Nephron (organoid): Measurements from ENCODE around the gene SLC2A11.

Source experiments
- H3K27ac Mint-ChIP-seq, 3 experiments: 2 replicates each; pipeline ENCODE4 v1.8.0; 2020; ENCODE audit warnings: mixed read lengths in 3 of 3, mild to moderate bottlenecking in 2 of 3, moderate library complexity in 1 of 3
- H3K27me3 Mint-ChIP-seq: 2 replicates; pipeline ENCODE4 v1.8.0; 2021; ENCODE audit warnings: low read depth, mild to moderate bottlenecking, moderate library complexity, mixed read lengths
- H3K36me3 Mint-ChIP-seq: 2 replicates; pipeline ENCODE4 v1.8.0; 2020; ENCODE audit warnings: low read depth, mixed read lengths
- H3K4me1 Mint-ChIP-seq: 2 replicates; pipeline ENCODE4 v1.8.0; 2020; ENCODE audit warnings: mixed read lengths
- H3K4me3 Mint-ChIP-seq, 3 experiments: 2 replicates each; pipeline ENCODE4 v1.8.0; 2020; ENCODE audit warnings: mild to moderate bottlenecking in 3 of 3, mixed read lengths in 3 of 3, moderate library complexity in 2 of 3
- H3K9me3 Mint-ChIP-seq: 2 replicates; pipeline ENCODE4 v1.8.0; 2020; ENCODE audit warnings: mixed read lengths
- TF ChIP-seq, protein P1 (sequence below), 3 experiments: fragments of 200-600 bp; sonication (generic); IDR thresholded peaks; one replicate each; pipeline ENCODE4 v1.5.0; 2021; ENCODE audit warnings: antibody characterized with exemption in 3 of 3; ENCODE audit not compliant: unreplicated experiment in 3 of 3

Gene SLC2A11

DNA sequence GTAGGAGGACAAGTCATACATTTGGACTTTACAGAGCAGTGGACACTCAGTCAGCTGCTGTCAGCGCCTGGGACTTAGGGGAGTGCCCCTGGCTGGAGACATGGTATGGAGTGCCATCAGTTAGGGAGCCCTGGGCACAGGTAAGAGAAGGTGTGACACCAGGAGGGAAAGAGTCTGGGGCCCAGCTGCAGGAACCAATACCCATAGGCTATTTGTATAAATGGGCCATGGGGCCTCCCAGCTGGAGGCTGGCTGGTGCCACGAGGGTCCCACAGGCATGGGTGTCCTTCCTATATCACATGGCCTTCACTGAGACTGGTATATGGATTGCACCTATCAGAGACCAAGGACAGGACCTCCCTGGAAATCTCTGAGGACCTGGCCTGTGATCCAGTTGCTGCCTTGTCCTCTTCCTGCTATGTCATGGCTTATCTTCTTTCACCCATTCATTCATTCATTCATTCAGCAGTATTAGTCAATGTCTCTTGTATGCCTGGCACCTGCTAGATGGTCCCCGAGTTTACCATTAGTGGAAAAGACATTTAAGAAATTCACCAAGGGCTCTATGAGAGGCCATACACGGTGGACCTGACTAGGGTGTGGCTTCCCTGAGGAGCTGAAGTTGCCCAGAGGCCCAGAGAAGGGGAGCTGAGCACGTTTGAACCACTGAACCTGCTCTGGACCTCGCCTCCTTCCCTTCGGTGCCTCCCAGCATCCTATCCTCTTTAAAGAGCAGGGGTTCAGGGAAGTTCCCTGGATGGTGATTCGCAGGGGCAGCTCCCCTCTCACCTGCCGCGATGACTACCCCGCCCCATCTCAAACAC is 35.7 kb downstream of the SLC2A11 start:
- Mint-ChIP-seq H3K4me1 (peaks cover 25% of the 10 kb centered on the region), H3K36me3 (peaks cover 19% of the 10 kb centered on the region), H3K27ac (peak overlapping the region; percentile 92 to 98 (median 98)), H3K27me3 (no peaks in the 10 kb centered on the region), H3K4me3 (peak overlapping the region; percentile 95 to 98 (median 96)), H3K9me3 (no peaks in the 10 kb centered on the region)
- TF ChIP-seq, protein P1, sequence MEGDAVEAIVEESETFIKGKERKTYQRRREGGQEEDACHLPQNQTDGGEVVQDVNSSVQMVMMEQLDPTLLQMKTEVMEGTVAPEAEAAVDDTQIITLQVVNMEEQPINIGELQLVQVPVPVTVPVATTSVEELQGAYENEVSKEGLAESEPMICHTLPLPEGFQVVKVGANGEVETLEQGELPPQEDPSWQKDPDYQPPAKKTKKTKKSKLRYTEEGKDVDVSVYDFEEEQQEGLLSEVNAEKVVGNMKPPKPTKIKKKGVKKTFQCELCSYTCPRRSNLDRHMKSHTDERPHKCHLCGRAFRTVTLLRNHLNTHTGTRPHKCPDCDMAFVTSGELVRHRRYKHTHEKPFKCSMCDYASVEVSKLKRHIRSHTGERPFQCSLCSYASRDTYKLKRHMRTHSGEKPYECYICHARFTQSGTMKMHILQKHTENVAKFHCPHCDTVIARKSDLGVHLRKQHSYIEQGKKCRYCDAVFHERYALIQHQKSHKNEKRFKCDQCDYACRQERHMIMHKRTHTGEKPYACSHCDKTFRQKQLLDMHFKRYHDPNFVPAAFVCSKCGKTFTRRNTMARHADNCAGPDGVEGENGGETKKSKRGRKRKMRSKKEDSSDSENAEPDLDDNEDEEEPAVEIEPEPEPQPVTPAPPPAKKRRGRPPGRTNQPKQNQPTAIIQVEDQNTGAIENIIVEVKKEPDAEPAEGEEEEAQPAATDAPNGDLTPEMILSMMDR (IDR thresholded peaks at IDR 0.05; ENCODE audit: unreplicated experiment in 3 of 3), result no peak

DNA sequence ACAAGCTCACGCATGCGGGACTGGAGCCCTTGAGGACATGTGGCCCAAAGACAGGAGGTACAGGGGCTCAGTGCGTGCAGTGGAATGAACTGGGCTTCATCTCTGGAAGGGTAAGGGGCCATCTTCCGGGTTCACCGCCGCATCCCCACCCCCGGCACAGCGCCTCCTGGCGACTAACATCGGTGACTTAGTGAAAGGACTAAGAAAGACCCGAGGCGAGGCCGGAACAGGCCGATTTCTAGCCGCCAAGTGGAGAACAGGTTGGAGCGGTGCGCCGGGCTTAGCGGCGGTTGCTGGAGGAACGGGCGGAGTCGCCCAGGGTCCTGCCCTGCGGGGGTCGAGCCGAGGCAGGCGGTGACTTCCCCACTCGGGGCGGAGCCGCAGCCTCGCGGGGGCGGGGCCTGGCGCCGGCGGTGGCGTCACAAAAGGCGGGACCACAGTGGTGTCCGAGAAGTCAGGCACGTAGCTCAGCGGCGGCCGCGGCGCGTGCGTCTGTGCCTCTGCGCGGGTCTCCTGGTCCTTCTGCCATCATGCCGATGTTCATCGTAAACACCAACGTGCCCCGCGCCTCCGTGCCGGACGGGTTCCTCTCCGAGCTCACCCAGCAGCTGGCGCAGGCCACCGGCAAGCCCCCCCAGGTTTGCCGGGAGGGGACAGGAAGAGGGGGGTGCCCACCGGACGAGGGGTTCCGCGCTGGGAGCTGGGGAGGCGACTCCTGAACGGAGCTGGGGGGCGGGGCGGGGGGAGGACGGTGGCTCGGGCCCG is 36.5 kb downstream of the SLC2A11 start, which contains the start of gene MIF:
TSS of gene MIF (plus strand) at position 439 of the 765 bp plus-strand sequence. CDS start at position 531, 92 bp downstream.
- Mint-ChIP-seq H3K36me3 (peaks cover 20% of the 10 kb centered on the region), H3K4me3 (peak within 1 kb of the TSS; percentile 95 to 98 (median 96)), H3K4me1 (peaks cover 32% of the 10 kb centered on the region), H3K27me3 (no peaks in the 10 kb centered on the region), H3K9me3 (no peaks in the 10 kb centered on the region), H3K27ac (peak within 1 kb of the TSS; percentile 92 to 98 (median 98))
- TF ChIP-seq, protein P1 (IDR thresholded peaks at IDR 0.05; ENCODE audit: unreplicated experiment in 3 of 3), result peak; percentile 67 to 90 (median 75)

DNA sequence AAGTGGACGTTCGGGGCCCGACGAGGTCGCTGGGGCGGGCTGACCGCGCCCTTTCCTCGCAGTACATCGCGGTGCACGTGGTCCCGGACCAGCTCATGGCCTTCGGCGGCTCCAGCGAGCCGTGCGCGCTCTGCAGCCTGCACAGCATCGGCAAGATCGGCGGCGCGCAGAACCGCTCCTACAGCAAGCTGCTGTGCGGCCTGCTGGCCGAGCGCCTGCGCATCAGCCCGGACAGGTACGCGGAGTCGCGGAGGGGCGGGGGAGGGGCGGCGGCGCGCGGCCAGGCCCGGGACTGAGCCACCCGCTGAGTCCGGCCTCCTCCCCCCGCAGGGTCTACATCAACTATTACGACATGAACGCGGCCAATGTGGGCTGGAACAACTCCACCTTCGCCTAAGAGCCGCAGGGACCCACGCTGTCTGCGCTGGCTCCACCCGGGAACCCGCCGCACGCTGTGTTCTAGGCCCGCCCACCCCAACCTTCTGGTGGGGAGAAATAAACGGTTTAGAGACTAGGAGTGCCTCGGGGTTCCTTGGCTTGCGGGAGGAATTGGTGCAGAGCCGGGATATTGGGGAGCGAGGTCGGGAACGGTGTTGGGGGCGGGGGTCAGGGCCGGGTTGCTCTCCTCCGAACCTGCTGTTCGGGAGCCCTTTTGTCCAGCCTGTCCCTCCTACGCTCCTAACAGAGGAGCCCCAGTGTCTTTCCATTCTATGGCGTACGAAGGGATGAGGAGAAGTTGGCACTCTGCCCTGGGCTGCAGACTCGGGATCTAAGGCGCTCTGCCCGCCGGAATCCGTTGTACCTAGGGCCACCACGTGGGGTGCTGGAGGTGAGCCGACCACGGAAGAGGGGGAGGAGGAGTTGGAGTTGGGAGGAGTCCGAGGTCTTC is 37.3 kb downstream of the SLC2A11 start:
- Mint-ChIP-seq H3K36me3 (peaks cover 28% of the 10 kb centered on the region), H3K4me1 (peaks cover 38% of the 10 kb centered on the region), H3K27me3 (no peaks in the 10 kb centered on the region), H3K4me3 (peak overlapping the region; percentile 95 to 98 (median 96)), H3K9me3 (no peaks in the 10 kb centered on the region), H3K27ac (peak overlapping the region; percentile 92 to 98 (median 98))
- TF ChIP-seq, protein P1 (IDR thresholded peaks at IDR 0.05; ENCODE audit: unreplicated experiment in 3 of 3), result peak; percentile 33 to 56 (median 44)

DNA sequence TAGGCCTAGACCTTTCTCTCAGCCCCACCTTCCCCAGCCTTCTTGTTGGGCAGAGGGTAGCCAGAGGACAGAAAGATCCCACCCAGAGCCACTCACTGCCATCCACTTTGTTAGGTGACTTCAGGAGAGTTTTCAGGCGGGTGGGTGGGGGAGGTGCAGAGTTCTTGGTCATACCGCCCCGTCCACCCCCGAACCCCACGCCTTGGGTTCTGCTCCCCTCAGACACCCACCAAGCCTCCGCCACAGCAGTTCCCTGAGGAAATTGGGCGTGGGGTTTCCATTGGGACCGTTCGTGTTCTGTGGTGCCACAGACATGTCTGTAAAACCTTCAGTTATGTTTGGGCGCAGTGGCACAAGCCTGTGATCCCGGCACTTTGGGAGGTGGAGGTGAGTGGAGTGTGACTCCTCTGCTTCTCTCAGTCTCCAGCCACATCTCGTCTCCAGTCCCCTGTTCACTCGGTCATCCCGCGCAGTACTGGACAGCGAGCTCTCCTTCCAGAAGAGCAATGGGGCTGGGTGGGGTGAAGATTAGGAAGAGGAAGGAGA is 38.0 kb downstream of the SLC2A11 start:
- no peaks in the 10 kb centered on the region for H3K27me3 Mint-ChIP-seq
- peak overlapping the region; percentile 92 to 98 (median 98) for H3K27ac Mint-ChIP-seq
- no peaks in the 10 kb centered on the region for H3K9me3 Mint-ChIP-seq
- TF ChIP-seq, protein P1 (IDR thresholded peaks at IDR 0.05; ENCODE audit: unreplicated experiment in 3 of 3), result no peak
- H3K4me1 Mint-ChIP-seq, result peaks cover 38% of the 10 kb centered on the region
- peaks cover 32% of the 10 kb centered on the region for H3K36me3 Mint-ChIP-seq
- peak overlapping the region; percentile 95 to 98 (median 96) for H3K4me3 Mint-ChIP-seq

DNA sequence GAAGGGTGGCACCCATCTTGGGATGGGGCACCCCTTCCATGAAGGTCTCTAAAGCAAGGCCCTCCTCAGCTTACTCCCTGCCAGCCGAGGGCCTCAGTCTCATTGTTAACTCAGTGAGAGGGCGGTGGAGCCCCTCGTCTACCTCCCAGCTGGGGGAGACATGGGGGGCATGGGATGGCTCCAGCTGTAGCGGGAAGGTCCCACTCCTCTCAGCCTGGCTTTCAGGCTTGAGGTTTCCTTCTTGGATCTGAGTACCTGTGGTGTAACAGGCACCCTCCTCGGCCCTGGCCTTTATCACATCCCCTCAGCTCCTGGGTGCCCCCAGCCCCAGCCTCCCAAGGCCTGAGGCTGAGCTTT is 38.5 kb downstream of the SLC2A11 start:
- peaks cover 36% of the 10 kb centered on the region for H3K36me3 Mint-ChIP-seq
- peak overlapping the region; percentile 95 to 98 (median 96) for H3K4me3 Mint-ChIP-seq
- TF ChIP-seq, protein P1 (IDR thresholded peaks at IDR 0.05; ENCODE audit: unreplicated experiment in 3 of 3), result no peak
- peak overlapping the region in 2 of 3 experiments; percentile 37 to 98 for H3K27ac Mint-ChIP-seq
- no peaks in the 10 kb centered on the region for H3K27me3 Mint-ChIP-seq
- peaks cover 38% of the 10 kb centered on the region for H3K4me1 Mint-ChIP-seq
- H3K9me3 Mint-ChIP-seq, result no peaks in the 10 kb centered on the region
